ENCODE results near the gene SNX9.

GRCh38 chr6:157898169-157898568 lies 75.1 kb downstream of the SNX9 start:
- no peak for TF ChIP-seq CTCF (IDR thresholded peaks at IDR 0.05)
- TF ChIP-seq EP300 (IDR thresholded peaks at IDR 0.05; ENCODE audit: low read depth), result no peak
- TF ChIP-seq POLR2A (IDR thresholded peaks at IDR 0.05), result no peak
- TF ChIP-seq POLR2AphosphoS5 (IDR thresholded peaks at IDR 0.05), result no peak

Measured in transverse colon (tissue), 4 donors.